Testis (tissue), 5 donors: ENCODE data around the gene STXBP1. TPM values are rescaled to one million over a fixed set of nuclear protein-coding genes. Genes with fewer than 3 reads are reported as not detected.

Source experiments
- DNase-seq: peaks from one replicate; pipeline ENCODE4 v3.0.0-alpha.2; 2019
- H3K27ac ChIP-seq, 2 donors: fragments of 200-600 bp; sonication (generic); one replicate each; pipeline ENCODE4 v1.5.1; 2019
- H3K27me3 ChIP-seq: fragments of 200-600 bp; sonication (generic); one replicate; pipeline ENCODE4 v1.5.1; 2019
- H3K36me3 ChIP-seq: fragments of 200-600 bp; sonication (generic); one replicate; pipeline ENCODE4 v1.5.1; 2017; ENCODE audit warnings: low read depth; ENCODE audit errors: missing control alignments
- H3K4me1 ChIP-seq: fragments of 200-600 bp; sonication (generic); one replicate; pipeline ENCODE4 v1.5.1; 2019
- H3K4me3 ChIP-seq, 2 donors: fragments of 200-600 bp; sonication (generic); one replicate each; pipeline ENCODE4 v1.5.1; 2017 to 2019
- H3K9me3 ChIP-seq: fragments of 200-600 bp; sonication (generic); one replicate; pipeline ENCODE4 v1.5.1; 2017
- POLR2A ChIP-seq: fragments of 450-650 bp; IDR thresholded peaks from one replicate; pipeline ENCODE4 v1.6.1; 2017; ENCODE audit warnings: antibody characterized with exemption, mild to moderate bottlenecking, moderate library complexity
- WGBS, 2 donors: methylation state at CpG; one replicate each; pipeline ENCODE4 v1.1.5; 2018; 5-methylcytosine and 5-hydroxymethylcytosine counted together
- intact Hi-C: fragments of 100-400 bp; cut with DNase I; formaldehyde crosslinking; loops from one replicate; pipeline ENCODE4 v1.15.1; 2023; ENCODE audit warnings: low total_unique reads
- long read RNA-seq, 2 donors: transcript quantifications; one replicate each; lab custom pipeline, GENCODE V29; 2026
- polyA plus RNA-seq: library from polyadenylated mRNA; stranded (reverse); fragments of 350-450 nt; fragmentation: Illumina TruSeq; extraction: RNeasy Lipid Tissue Mini Kit (QIAGEN cat#74804); gene quantifications from one replicate; pipeline ENCODE4 v1.2.3, GENCODE V29; 2014; ENCODE audit warnings: low read depth, low replicate concordance; ENCODE audit not compliant: insufficient read depth
- total RNA-seq, 2 donors: library from RNA; depleted of rRNA; stranded (reverse); fragments of >200 nt; gene quantifications; one replicate each; pipeline ENCODE4 v1.2.3, GENCODE V29; 2016
- TF ChIP-seq, protein P1 (sequence below), 3 experiments: fragments of 450-650 bp in 2 of 3; fragments of 200-600 bp in 1 of 3; sonication (generic) in 1 of 3; IDR thresholded peaks; one replicate each; pipeline ENCODE4 v1.5.1; 2016 to 2019; ENCODE audit warnings: antibody characterized with exemption in 3 of 3, mild to moderate bottlenecking in 2 of 3, moderate library complexity in 1 of 3

Gene STXBP1
- 10 to 100 TPM; 33.1 to 36.1 TPM for total RNA-seq
- 21.2 TPM for polyA plus RNA-seq
- long read RNA-seq, donor 1, transcript STXBP1-212 (1 exons, 2,582 nt): major isoform, 30 of 232 reads
- long read RNA-seq, donor 1, transcript STXBP1-201 (19 exons, 3,765 nt): minor isoform, 8 of 232 reads
- long read RNA-seq, donor 1, partial matches to known transcripts: 133 of 232 reads
- long read RNA-seq, donor 1, other reads (novel, unspliced or antisense): 61 of 232 reads
- long read RNA-seq, donor 2, transcript STXBP1-201 (19 exons, 3,765 nt): minor isoform, 5 of 42 reads
- long read RNA-seq, donor 2, transcript STXBP1-212 (1 exons, 2,582 nt): major isoform, 30 of 42 reads
- long read RNA-seq, donor 2, partial matches to known transcripts: 7 of 42 reads
- long read RNA-seq, donor 2, other reads (novel, unspliced or antisense): 0 of 42 reads

DNA sequence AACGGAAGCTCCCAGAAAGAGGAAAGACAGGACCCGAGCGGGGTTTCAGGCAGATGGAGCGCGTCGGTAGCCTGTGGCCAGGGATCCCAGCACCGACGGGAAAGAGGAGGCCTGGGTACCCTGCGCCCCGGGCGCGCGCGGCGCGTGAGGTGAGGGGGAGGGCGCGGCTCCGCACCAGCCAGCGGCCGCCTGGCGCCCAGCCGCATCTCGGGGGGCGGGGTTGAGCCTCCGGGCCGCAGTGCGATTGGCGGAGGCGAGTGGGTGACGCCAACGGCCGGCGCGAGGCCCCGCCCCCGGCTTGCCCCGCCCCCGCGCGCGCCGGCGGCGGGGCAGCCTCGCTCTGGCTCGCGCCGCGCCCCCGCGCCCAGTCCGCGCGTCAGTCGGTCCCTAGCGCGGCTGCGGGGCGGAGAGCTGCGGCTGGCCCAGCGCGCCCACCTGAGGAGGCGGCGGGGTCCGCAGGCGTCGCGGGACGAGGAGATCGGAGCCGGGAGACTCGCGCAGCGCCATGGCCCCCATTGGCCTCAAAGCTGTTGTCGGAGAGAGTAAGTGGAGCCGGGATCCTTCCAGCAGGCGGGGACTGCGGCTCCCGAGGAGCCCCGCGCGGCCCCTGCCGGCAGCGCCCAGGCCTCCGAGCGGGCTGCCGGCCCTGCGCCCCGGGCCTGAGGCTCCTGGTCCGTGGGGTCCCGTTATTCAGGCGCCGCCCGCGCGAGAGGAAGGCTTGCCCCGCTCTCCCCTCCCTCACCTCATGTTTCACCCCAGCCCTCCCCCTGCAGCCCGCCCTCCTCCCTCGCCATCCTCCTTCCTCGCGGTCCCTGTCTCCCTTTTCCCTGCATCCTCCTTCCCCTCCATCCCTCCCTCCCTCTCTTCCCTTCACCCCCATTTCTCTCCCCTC is at the start of gene STXBP1:
Gene STXBP1, plus strand, starts transcription at position 379 of the 892 bp plus-strand sequence. Its CDS starts 127 bp downstream, at position 506.
- H3K27ac ChIP-seq: peak within 1 kb of the TSS; percentile 84 to 93
- H3K36me3 ChIP-seq: no peaks in the 10 kb centered on the region
- peak; percentile 92 for DNase-seq
- H3K27me3 ChIP-seq: no peaks in the 10 kb centered on the region
- WGBS, 2 donors: 0 to 1% methylated on average over 26 to 81 of the region's 102 CpGs
- intact Hi-C loops: no loop called here
- no peaks in the 10 kb centered on the region for H3K9me3 ChIP-seq
- peaks cover 12% of the 10 kb centered on the region for H3K4me1 ChIP-seq
- peak within 1 kb of the TSS; percentile 81 to 83 for H3K4me3 ChIP-seq
- TF ChIP-seq POLR2A: no peak
- TF ChIP-seq, protein P1, sequence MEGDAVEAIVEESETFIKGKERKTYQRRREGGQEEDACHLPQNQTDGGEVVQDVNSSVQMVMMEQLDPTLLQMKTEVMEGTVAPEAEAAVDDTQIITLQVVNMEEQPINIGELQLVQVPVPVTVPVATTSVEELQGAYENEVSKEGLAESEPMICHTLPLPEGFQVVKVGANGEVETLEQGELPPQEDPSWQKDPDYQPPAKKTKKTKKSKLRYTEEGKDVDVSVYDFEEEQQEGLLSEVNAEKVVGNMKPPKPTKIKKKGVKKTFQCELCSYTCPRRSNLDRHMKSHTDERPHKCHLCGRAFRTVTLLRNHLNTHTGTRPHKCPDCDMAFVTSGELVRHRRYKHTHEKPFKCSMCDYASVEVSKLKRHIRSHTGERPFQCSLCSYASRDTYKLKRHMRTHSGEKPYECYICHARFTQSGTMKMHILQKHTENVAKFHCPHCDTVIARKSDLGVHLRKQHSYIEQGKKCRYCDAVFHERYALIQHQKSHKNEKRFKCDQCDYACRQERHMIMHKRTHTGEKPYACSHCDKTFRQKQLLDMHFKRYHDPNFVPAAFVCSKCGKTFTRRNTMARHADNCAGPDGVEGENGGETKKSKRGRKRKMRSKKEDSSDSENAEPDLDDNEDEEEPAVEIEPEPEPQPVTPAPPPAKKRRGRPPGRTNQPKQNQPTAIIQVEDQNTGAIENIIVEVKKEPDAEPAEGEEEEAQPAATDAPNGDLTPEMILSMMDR (IDR thresholded peaks at IDR 0.05): peak in 1 of 3 experiments; percentile 6

DNA sequence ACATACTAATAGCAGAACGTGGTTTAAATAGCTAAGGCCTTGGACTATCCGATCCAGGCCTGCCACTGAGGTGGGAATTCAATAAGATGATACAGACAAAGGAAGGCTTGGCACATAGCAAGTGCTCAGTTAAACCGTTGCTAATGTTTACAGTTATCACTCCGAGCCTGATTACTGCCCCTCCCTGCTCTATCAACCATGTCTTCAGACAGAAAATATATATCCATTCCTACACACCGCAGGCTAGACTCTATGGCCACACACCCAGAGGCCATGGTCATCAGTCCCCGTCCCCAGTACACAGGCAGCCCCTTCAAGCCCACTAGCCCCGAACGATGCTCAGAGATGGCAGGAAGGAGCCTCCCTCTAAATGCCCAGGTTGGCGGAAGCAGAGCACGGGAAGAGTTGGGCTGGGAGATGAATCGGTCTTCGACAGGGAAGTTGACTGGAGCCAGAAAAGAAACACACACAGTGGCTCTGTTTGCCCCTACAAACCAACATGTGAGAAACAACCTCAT is 49.7 kb upstream of the STXBP1 start:
- WGBS, 2 donors: 68 to 78% methylated on average over 12 of the region's 12 CpGs
- Histone ChIP-seq H3K27ac (peak overlapping the region; percentile 56 to 82), H3K36me3 (no peaks in the 10 kb centered on the region), H3K9me3 (no peaks in the 10 kb centered on the region), H3K4me1 (peaks cover 30% of the 10 kb centered on the region), H3K4me3 (no peak overlapping the region), H3K27me3 (no peaks in the 10 kb centered on the region)
- intact Hi-C loops: no loop called here
- no peak for TF ChIP-seq POLR2A
- TF ChIP-seq, protein P1 (IDR thresholded peaks at IDR 0.05): no peak
- no peak for DNase-seq

DNA sequence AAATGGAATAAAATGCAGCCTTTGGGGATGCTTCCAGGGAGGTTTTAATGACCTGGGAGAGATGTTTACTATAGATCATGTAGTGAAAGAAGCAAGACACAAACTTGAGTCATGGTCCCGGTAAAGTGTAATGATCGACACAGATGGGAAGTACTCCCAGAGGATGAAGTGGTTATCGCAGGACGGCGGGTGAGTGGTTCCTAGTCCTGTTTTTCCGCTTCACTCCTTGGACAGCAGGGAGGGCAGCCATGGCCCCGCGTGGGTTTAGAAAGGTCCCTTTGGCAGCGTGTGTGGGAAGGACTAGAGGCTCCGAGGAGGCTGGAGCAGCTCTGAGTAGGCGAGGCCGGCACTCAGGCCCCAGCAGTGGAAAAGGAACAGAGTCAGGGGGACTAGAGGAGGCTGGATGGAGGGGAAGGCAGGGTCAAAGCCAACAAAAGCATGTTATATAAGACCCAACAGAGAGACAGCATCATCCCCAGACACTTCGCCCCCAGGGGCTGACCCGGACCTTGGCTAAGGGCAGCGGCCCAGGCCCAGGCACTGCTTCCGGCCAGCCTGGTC is 49.2 kb upstream of the STXBP1 start:
- Histone ChIP-seq H3K9me3 (no peaks in the 10 kb centered on the region), H3K36me3 (no peaks in the 10 kb centered on the region), H3K4me1 (peaks cover 26% of the 10 kb centered on the region), H3K4me3 (no peak overlapping the region), H3K27me3 (no peaks in the 10 kb centered on the region), H3K27ac (peak overlapping the region; percentile 56 to 82)
- DNase-seq: no peak
- TF ChIP-seq POLR2A: no peak
- TF ChIP-seq, protein P1 (IDR thresholded peaks at IDR 0.05): no peak
- intact Hi-C loops: no loop called here
- 43% methylated on average over 16 of the region's 16 CpGs for WGBS, 2 donors

DNA sequence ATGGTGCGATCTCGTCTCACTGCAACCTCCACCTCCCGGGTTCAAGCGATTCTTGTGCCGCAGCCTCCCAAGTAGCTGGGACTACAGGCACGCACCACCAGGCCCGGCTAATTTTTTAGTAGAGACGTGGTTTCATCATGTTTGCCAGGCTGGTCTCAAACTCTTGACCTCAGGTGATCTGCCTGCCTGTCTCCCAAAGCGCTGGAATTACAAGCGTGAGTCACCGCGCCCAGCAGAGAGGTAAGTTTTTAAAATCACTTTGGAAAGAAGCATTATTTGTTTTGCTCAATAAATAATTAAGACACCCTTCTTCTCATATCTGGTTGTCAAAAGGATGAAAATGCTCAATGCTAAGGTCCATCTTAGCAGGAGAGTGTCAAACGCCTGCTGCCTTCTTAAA is 48.5 kb upstream of the STXBP1 start:
- Histone ChIP-seq H3K27ac (peak overlapping the region; percentile 56 to 82), H3K4me1 (peaks cover 20% of the 10 kb centered on the region), H3K27me3 (no peaks in the 10 kb centered on the region), H3K4me3 (no peak overlapping the region), H3K9me3 (no peaks in the 10 kb centered on the region), H3K36me3 (no peaks in the 10 kb centered on the region)
- TF ChIP-seq, protein P1 (IDR thresholded peaks at IDR 0.05): no peak
- TF ChIP-seq POLR2A: no peak
- WGBS, 2 donors: 84 to 89% methylated on average over 13 of the region's 13 CpGs
- no peak for DNase-seq
- intact Hi-C loops: no loop called here
